A673 (cell line): ENCODE data around the gene ATP2A3.

Source experiments
- EZH2 ChIP-seq: fragments of 200-600 bp; sonication (generic); IDR thresholded peaks from 2 replicates; pipeline ENCODE4 v1.6.1; 2017; ENCODE audit warnings: borderline replicate concordance, low read depth, mild to moderate bottlenecking, mixed read lengths, antibody characterized with exemption, low read length; ENCODE audit not compliant: poor library complexity, severe bottlenecking
- TF ChIP-seq, protein P1 (sequence below): fragments of 300-800, 200-600 bp; sonication (generic); conservative IDR thresholded peaks from 2 replicates; pipeline ENCODE4 v1.5.1; 2017; ENCODE audit warnings: low read depth, mild to moderate bottlenecking, antibody characterized with exemption, low read length, moderate library complexity, mixed read lengths

DNA sequence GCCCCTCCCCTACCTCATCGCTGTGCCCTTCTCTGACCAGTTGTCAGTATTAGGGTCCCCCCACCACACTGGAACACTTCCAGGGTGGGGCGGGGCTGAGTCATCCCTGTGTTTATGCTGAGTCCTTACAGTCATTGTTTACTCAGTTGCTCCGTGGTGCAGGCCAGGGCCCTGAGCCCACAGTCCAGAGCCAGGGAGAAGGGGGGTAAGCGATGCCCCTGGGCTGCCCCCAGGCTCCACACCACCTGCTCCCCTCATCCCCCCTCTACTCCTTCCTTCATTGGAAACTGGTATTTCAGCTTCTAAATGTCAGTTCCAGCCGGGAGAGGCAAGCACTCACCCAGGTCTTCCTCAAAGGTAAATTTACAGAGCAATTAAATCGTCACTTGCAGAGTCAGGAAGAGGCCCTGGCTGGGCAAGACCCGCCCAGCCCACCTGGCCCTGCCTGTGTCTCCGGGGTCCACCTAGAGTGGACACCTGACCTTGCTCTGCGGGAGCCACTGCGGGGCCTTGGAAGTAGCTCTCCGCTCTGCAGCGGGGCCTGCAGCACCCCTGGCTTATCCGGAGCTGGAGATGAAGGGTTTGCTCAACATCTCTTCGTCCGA, 4.8 kb downstream of the ATP2A3 start:
- TF ChIP-seq, protein P1, sequence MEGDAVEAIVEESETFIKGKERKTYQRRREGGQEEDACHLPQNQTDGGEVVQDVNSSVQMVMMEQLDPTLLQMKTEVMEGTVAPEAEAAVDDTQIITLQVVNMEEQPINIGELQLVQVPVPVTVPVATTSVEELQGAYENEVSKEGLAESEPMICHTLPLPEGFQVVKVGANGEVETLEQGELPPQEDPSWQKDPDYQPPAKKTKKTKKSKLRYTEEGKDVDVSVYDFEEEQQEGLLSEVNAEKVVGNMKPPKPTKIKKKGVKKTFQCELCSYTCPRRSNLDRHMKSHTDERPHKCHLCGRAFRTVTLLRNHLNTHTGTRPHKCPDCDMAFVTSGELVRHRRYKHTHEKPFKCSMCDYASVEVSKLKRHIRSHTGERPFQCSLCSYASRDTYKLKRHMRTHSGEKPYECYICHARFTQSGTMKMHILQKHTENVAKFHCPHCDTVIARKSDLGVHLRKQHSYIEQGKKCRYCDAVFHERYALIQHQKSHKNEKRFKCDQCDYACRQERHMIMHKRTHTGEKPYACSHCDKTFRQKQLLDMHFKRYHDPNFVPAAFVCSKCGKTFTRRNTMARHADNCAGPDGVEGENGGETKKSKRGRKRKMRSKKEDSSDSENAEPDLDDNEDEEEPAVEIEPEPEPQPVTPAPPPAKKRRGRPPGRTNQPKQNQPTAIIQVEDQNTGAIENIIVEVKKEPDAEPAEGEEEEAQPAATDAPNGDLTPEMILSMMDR = no peak
- no peak for TF ChIP-seq EZH2
